Tibial nerve (tissue), 4 donors: Measurements from ENCODE around the gene GNB2. TPM values are rescaled to one million over a fixed set of nuclear protein-coding genes. Genes with fewer than 3 reads are reported as not detected.
A peak's percentile ranks its signal among the peaks of the same experiment; 100 is the strongest.

Experiments
- DNase-seq, 2 donors: peaks; one replicate each; pipeline ENCODE4 v3.0.0-alpha.2; 2019; ENCODE audit warnings: low spot score in 2 of 2
- H3K27ac ChIP-seq, 4 donors: fragments of 200-600 bp; sonication (generic) in 3 of 4; one replicate each; pipeline ENCODE4 v1.5.1; 2017 to 2019; ENCODE audit warnings: mild to moderate bottlenecking in 1 of 4
- H3K27me3 ChIP-seq, 2 donors: fragments of 200-600 bp; sonication (generic) in 1 of 2; one replicate each; pipeline versions ENCODE4 v1.5.1 to v1.6.0; 2017 to 2019
- H3K36me3 ChIP-seq, 3 donors: fragments of 200-600 bp; sonication (generic); one replicate each; pipeline ENCODE4 v1.5.1; 2018 to 2019
- H3K4me1 ChIP-seq, 4 donors: fragments of 200-600 bp; sonication (generic) in 3 of 4; one replicate each; pipeline ENCODE4 v1.5.1; 2017 to 2019
- H3K4me3 ChIP-seq, 4 donors: fragments of 200-600 bp; sonication (generic) in 3 of 4; one replicate each; pipeline ENCODE4 v1.5.1; 2017 to 2019; ENCODE audit warnings: mild to moderate bottlenecking in 1 of 4, moderate library complexity in 1 of 4
- H3K9me3 ChIP-seq, 4 donors: fragments of 200-600 bp; sonication (generic) in 3 of 4; one replicate each; pipeline ENCODE4 v1.5.1; 2017 to 2019
- EP300 ChIP-seq, 2 donors: sonication (generic); formaldehyde crosslinking; IDR thresholded peaks; one replicate each; pipeline ENCODE4 v1.6.1; 2017; ENCODE audit warnings: antibody characterized with exemption in 2 of 2, mild to moderate bottlenecking in 1 of 2
- POLR2A ChIP-seq, 2 donors: fragments of 450-650 bp; IDR thresholded peaks; one replicate each; pipeline ENCODE4 v1.6.1; 2017; ENCODE audit warnings: antibody characterized with exemption in 2 of 2, mild to moderate bottlenecking in 2 of 2, moderate library complexity in 2 of 2
- WGBS, 2 donors: methylation state at CpG; one replicate each; pipeline ENCODE4 v1.1.5; 2018; 5-methylcytosine and 5-hydroxymethylcytosine counted together
- total RNA-seq, 4 donors: library from RNA; depleted of rRNA; stranded (reverse); fragments of >200 nt; gene quantifications; one replicate each; pipeline ENCODE4 v1.1.0, GENCODE V29; 2016
- TF ChIP-seq, protein P1 (sequence below), 5 experiments: fragments of 200-600 bp in 3 of 5; fragments of 450-650 bp in 2 of 5; sonication (generic) in 3 of 5; IDR thresholded peaks; one replicate each; pipeline ENCODE4 v1.5.1; 2016 to 2019; ENCODE audit warnings: antibody characterized with exemption in 5 of 5, mild to moderate bottlenecking in 3 of 5, moderate library complexity in 2 of 5

The GNB2 gene
- total RNA-seq, 4 donors from 2014 or later: 185 to 290 (median 248) TPM

DNA sequence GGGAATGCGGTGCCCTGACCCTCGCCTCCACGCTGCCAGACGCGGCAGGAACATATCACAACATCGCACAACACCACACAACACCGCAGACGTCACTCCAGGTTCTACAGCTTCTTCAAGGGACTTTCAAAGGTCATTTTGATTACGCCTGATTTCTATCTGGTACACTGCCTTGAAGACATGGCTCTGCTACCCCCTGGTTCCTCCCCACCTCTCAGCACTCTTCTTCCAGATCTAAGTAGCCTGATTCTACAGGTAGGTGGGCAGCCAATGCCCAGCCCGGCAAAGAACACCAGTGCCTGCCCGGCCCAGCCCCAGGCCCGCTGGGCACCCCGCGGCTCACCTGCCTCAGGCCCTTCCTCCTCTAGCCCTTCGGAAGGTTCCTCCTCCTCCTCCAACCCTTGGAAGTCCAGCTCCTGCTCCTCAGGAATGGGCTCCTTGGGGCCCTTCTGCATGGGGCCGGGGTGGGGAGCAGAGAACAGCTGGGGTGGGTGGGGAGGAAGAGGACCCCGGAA, 12.1 kb downstream of the GNB2 start:
- Histone ChIP-seq H3K36me3 (peaks cover 11 to 77% (median 42%) of the 10 kb centered on the region in 3 donors), H3K27me3 (no peaks in the 10 kb centered on the region), H3K4me1 (peaks cover 0 to 57% (median 33%) of the 10 kb centered on the region in 4 donors), H3K27ac (no peak overlapping the region), H3K9me3 (no peaks in the 10 kb centered on the region), H3K4me3 (no peak overlapping the region)
- TF ChIP-seq, protein P1, sequence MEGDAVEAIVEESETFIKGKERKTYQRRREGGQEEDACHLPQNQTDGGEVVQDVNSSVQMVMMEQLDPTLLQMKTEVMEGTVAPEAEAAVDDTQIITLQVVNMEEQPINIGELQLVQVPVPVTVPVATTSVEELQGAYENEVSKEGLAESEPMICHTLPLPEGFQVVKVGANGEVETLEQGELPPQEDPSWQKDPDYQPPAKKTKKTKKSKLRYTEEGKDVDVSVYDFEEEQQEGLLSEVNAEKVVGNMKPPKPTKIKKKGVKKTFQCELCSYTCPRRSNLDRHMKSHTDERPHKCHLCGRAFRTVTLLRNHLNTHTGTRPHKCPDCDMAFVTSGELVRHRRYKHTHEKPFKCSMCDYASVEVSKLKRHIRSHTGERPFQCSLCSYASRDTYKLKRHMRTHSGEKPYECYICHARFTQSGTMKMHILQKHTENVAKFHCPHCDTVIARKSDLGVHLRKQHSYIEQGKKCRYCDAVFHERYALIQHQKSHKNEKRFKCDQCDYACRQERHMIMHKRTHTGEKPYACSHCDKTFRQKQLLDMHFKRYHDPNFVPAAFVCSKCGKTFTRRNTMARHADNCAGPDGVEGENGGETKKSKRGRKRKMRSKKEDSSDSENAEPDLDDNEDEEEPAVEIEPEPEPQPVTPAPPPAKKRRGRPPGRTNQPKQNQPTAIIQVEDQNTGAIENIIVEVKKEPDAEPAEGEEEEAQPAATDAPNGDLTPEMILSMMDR (IDR thresholded peaks at IDR 0.05): no peak
- no peak for TF ChIP-seq POLR2A (IDR thresholded peaks at IDR 0.05)
- no peak for TF ChIP-seq EP300 (IDR thresholded peaks at IDR 0.05)
- WGBS, 2 donors: 84% methylated on average over 16 to 17 of the region's 17 CpGs
- no peak for DNase-seq

DNA sequence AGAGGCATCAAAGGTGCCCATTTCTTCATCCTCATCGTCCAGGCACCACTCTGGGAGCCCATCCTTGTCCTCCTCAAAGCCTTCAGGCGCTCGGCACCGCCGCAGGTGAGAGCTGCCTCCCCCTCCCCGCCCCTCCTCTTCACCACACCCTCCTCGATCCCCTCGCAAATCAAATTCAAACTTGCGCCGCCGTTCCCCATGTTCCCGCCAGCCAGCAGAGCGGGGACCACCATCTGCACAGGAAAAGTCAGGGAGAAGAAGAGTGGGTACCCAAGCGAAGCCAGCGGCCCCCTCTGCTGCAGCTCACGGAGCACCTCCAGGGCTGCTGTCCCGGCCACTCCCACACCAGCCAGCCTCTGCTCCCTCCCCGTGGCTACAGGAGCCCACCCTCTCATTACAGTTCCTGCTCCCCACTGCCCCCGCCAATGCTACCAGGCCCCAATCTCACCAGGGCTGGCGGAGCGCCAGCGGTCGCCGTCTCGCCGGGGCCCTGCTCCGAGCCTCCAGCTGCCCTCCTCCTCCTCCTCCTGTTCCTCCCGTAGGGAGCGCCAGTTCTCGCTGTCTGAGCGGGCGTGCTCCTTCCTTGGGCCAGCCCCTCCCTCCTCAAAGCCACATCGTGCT, 12.8 kb downstream of the GNB2 start:
- Histone ChIP-seq H3K4me3 (no peak overlapping the region), H3K27me3 (no peaks in the 10 kb centered on the region), H3K27ac (peak overlapping the region in 2 of 4 donors; percentile 5 to 50), H3K9me3 (no peaks in the 10 kb centered on the region), H3K36me3 (peaks cover 11 to 76% (median 42%) of the 10 kb centered on the region in 3 donors), H3K4me1 (peaks cover 0 to 57% (median 34%) of the 10 kb centered on the region in 4 donors)
- no peak for TF ChIP-seq EP300 (IDR thresholded peaks at IDR 0.05)
- no peak for TF ChIP-seq POLR2A (IDR thresholded peaks at IDR 0.05)
- TF ChIP-seq, protein P1 (IDR thresholded peaks at IDR 0.05): no peak
- no peak for DNase-seq
- WGBS, 2 donors: 70 to 75% methylated on average over 27 to 33 of the region's 33 CpGs

DNA sequence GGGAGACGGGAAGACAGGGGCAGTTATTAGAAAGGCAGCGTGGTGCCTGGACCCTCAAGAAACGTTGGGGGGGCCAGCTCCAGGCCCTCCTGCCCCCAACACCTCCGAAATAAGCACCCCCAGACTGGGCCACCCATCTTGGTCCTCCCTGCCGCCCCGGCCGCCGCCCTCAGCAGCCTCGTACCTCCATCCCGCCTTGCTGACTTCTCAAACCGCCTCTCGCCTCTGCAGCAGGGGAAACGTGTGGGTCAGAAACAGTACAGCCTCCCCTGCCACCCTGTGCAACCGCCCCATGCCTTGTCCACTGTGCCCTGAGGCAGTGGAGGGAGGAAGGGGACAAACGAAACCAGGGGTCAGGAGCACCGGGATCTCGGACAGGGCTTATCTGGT, 13.3 kb downstream of the GNB2 start:
- Histone ChIP-seq H3K27ac (peak overlapping the region in 2 of 4 donors; percentile 5 to 50), H3K4me3 (no peak overlapping the region), H3K4me1 (peaks cover 0 to 57% (median 37%) of the 10 kb centered on the region in 4 donors), H3K27me3 (no peaks in the 10 kb centered on the region), H3K36me3 (peaks cover 10 to 71% (median 42%) of the 10 kb centered on the region in 3 donors), H3K9me3 (no peaks in the 10 kb centered on the region)
- no peak for TF ChIP-seq EP300 (IDR thresholded peaks at IDR 0.05)
- TF ChIP-seq, protein P1 (IDR thresholded peaks at IDR 0.05): no peak
- TF ChIP-seq POLR2A (IDR thresholded peaks at IDR 0.05): no peak
- no peak for DNase-seq
- WGBS, 2 donors: 86 to 90% methylated on average over 17 of the region's 17 CpGs

DNA sequence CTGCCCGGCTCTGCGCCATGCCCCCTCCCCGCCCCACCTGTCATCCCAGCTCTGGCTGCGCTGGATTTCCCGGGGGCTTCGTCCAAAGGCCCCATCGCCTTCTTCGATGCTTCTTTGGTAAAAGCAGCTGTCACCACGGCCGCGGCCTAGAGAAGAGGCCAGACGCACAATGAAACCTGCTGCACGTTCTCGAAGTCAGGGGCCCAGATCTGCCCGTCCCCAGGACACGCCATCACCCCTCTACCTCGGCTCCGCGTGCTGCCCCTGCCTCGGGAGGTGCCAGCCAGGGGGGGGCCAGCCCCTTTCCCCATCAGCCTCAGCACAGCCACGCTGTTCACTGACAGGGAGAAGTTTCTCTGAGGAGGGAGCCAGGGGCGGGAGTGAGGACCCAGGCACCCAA, 13.7 kb downstream of the GNB2 start:
- no peaks in the 10 kb centered on the region for H3K27me3 ChIP-seq
- no peak for DNase-seq
- TF ChIP-seq POLR2A (IDR thresholded peaks at IDR 0.05): no peak
- TF ChIP-seq EP300 (IDR thresholded peaks at IDR 0.05): no peak
- TF ChIP-seq, protein P1 (IDR thresholded peaks at IDR 0.05): no peak
- WGBS, 2 donors: 88 to 89% methylated on average over 16 to 22 of the region's 22 CpGs
- H3K36me3 ChIP-seq: peaks cover 9 to 67% (median 42%) of the 10 kb centered on the region in 3 donors
- no peaks in the 10 kb centered on the region for H3K9me3 ChIP-seq
- H3K4me3 ChIP-seq: no peak overlapping the region
- H3K27ac ChIP-seq: peak overlapping the region in 1 of 4 donors; percentile 67
- H3K4me1 ChIP-seq: peaks cover 0 to 58% (median 42%) of the 10 kb centered on the region in 4 donors

DNA sequence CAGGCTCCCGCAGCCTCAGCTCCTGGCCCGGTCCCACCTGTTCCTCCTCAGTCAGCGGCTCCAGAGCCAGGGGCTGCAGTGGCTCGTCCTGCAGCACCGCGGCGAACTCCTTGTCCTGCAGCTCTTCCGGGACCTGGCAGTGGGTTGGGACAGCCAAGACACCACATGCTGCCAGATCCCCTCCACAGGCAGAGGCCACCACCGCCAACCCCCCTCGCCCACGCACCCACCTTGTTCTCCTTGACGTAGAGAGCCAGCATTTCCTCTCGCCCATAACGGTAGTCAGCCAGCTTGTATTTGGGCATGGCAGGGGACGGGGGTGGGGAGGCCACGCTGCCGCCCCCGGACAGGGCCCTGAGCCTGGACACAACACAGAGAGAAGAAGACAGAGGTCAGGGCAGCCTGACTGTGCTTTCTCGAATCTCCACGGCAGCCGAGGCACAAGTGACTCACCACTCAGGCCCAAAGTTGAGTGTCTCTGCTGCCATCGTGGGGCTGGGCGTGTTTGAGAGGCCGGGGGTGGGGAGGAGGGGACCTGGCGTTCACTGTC, 14.3 kb downstream of the GNB2 start:
- WGBS, 2 donors: 66 to 77% methylated on average over 20 to 25 of the region's 25 CpGs
- peaks cover 9 to 61% (median 42%) of the 10 kb centered on the region in 3 donors for H3K36me3 ChIP-seq
- no peak for TF ChIP-seq POLR2A (IDR thresholded peaks at IDR 0.05)
- TF ChIP-seq, protein P1 (IDR thresholded peaks at IDR 0.05): no peak
- peaks cover 0 to 60% (median 47%) of the 10 kb centered on the region in 4 donors for H3K4me1 ChIP-seq
- H3K27ac ChIP-seq: peak overlapping the region in 2 of 4 donors; percentile 60 to 67
- no peak overlapping the region for H3K4me3 ChIP-seq
- no peak for DNase-seq
- H3K9me3 ChIP-seq: no peaks in the 10 kb centered on the region
- H3K27me3 ChIP-seq: no peaks in the 10 kb centered on the region
